Measurements from ENCODE around the gene SRP9. TPM values are rescaled to one million over a fixed set of nuclear protein-coding genes. Genes with fewer than 3 reads are reported as not detected.
A peak's percentile ranks its signal among the peaks of the same experiment; 100 is the strongest.

The SRP9 gene
- total RNA-seq, 6 donors from 2014 or later, result 34.5 to 157 (median 125) TPM

- Histone ChIP-seq H3K9me3 (no peaks in the 10 kb centered on the region), H3K4me3 (no peak overlapping the region), H3K27me3 (no peaks in the 10 kb centered on the region), H3K27ac (no peak overlapping the region), H3K4me1 (peaks cover 22 to 53% (median 28%) of the 10 kb centered on the region in 4 donors), H3K36me3 (no peaks in the 10 kb centered on the region)
- DNase-seq (no peak), ATAC-seq (ENCODE audit: low FRiP score in 2 of 2) (no peak)
- WGBS, 2 donors, result 87% methylated on average over 5 of the region's 5 CpGs
- TF ChIP-seq POLR2A (IDR thresholded peaks at IDR 0.05), result no peak
- TF ChIP-seq POLR2AphosphoS5 (IDR thresholded peaks at IDR 0.05), result no peak
- no peak for TF ChIP-seq CTCF (IDR thresholded peaks at IDR 0.05)
- TF ChIP-seq EP300 (IDR thresholded peaks at IDR 0.05), result no peak
These were observed 7.9 kb upstream of the SRP9 start for GRCh38 chr1:225769687-225770086.

DNA sequence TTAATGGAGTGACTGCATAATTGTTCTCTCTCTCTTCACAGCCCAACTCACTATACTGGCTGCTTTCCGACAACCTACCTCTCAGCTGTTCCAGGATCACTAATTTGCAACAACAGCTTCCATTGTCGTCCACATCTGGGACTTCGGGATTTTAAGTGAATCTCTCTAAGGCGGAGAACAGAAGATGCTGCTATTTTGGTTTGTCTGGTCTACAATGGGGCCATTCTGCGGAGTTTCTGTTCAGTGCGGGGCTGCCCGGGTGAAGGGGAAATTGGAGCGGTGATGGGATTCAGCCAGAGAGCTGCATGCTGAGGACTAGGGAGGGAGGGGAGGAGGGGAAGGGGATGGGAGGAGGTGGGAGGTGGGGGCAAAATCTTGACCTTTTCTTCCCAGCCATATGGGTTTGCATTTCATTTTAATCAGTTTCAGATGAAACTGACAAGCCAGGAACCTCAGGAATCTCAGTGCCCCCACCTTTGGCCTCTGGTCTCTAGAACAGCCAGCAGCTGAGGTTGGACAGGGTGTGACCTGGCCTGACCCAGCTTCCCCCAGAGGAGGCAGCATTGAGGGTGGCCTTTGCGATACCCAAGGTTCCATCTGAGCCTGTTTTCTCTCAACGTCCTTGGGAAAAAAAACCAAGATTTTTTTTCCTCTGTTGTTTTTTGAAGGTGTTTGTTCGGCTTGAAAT is 6.9 kb upstream of the SRP9 start:
- H3K27me3 ChIP-seq, result no peaks in the 10 kb centered on the region
- H3K27ac ChIP-seq, result peak overlapping the region in 2 of 4 donors; percentile 30 to 77
- H3K9me3 ChIP-seq, result no peaks in the 10 kb centered on the region
- peaks cover 22 to 53% (median 28%) of the 10 kb centered on the region in 4 donors for H3K4me1 ChIP-seq
- TF ChIP-seq POLR2A (IDR thresholded peaks at IDR 0.05) (no peak), POLR2AphosphoS5 (IDR thresholded peaks at IDR 0.05) (no peak), EP300 (IDR thresholded peaks at IDR 0.05) (no peak), CTCF (IDR thresholded peaks at IDR 0.05) (no peak)
- H3K36me3 ChIP-seq, result no peaks in the 10 kb centered on the region
- DNase-seq, result peak in 1 of 2 donors; percentile 4
- WGBS, 2 donors, result 87 to 91% methylated on average over 11 of the region's 11 CpGs
- ATAC-seq (ENCODE audit: low FRiP score in 2 of 2), result no peak
- H3K4me3 ChIP-seq, result no peak overlapping the region

- DNase-seq, result no peak
- Histone ChIP-seq H3K9me3 (no peaks in the 10 kb centered on the region), H3K27ac (peak overlapping the region; percentile 53 to 77 (median 65)), H3K4me1 (peaks cover 24 to 47% (median 31%) of the 10 kb centered on the region in 4 donors), H3K36me3 (no peaks in the 10 kb centered on the region), H3K4me3 (no peak overlapping the region), H3K27me3 (no peaks in the 10 kb centered on the region)
- no peak for TF ChIP-seq CTCF (IDR thresholded peaks at IDR 0.05)
- no peak for TF ChIP-seq POLR2AphosphoS5 (IDR thresholded peaks at IDR 0.05)
- TF ChIP-seq EP300 (IDR thresholded peaks at IDR 0.05), result peak in 1 of 4 donors; percentile 12
- no peak for TF ChIP-seq POLR2A (IDR thresholded peaks at IDR 0.05)
- no peak for ATAC-seq (ENCODE audit: low FRiP score in 2 of 2)
- WGBS, 2 donors, result 30 to 48% methylated on average over 2 to 4 of the region's 4 CpGs
These were observed 5.8 kb upstream of the SRP9 start for GRCh38 chr1:225771661-225772322.

GRCh38 chr1:225772323-225772768 is 5.3 kb upstream of the SRP9 start:
- Histone ChIP-seq H3K27ac (peak overlapping the region; percentile 53 to 77 (median 65)), H3K36me3 (no peaks in the 10 kb centered on the region), H3K9me3 (no peaks in the 10 kb centered on the region), H3K27me3 (no peaks in the 10 kb centered on the region), H3K4me3 (no peak overlapping the region), H3K4me1 (peaks cover 28 to 45% (median 35%) of the 10 kb centered on the region in 4 donors)
- DNase-seq, result peak in 1 of 2 donors; percentile 93
- TF ChIP-seq EP300 (IDR thresholded peaks at IDR 0.05) (no peak), CTCF (IDR thresholded peaks at IDR 0.05) (peak; percentile 74 to 92 (median 84))
- ATAC-seq (ENCODE audit: low FRiP score in 2 of 2), result peak; percentile 93 to 95
- WGBS, 2 donors, result 6 to 18% methylated on average over 5 of the region's 5 CpGs

All from upper lobe of left lung (tissue), 6 donors.